Tibial nerve (tissue), 4 donors: ENCODE results near the gene MACF1. TPM values are rescaled to one million over a fixed set of nuclear protein-coding genes. Genes with fewer than 3 reads are reported as not detected.
"Not testable (repeated sequence)": the region's sequence is repeated elsewhere in the genome, so short reads cannot be mapped to it uniquely, and the experiment has no call there.

ENCODE experiments used
- DNase-seq, 2 donors: peaks; one replicate each; pipeline ENCODE4 v3.0.0-alpha.2; 2019; ENCODE audit warnings: low spot score in 2 of 2
- H3K27ac ChIP-seq, 4 donors: fragments of 200-600 bp; sonication (generic) in 3 of 4; one replicate each; pipeline ENCODE4 v1.5.1; 2017 to 2019; ENCODE audit warnings: mild to moderate bottlenecking in 1 of 4
- H3K27me3 ChIP-seq, 2 donors: fragments of 200-600 bp; sonication (generic) in 1 of 2; one replicate each; pipeline versions ENCODE4 v1.5.1 to v1.6.0; 2017 to 2019
- H3K36me3 ChIP-seq, 3 donors: fragments of 200-600 bp; sonication (generic); one replicate each; pipeline ENCODE4 v1.5.1; 2018 to 2019
- H3K4me1 ChIP-seq, 4 donors: fragments of 200-600 bp; sonication (generic) in 3 of 4; one replicate each; pipeline ENCODE4 v1.5.1; 2017 to 2019
- H3K4me3 ChIP-seq, 4 donors: fragments of 200-600 bp; sonication (generic) in 3 of 4; one replicate each; pipeline ENCODE4 v1.5.1; 2017 to 2019; ENCODE audit warnings: mild to moderate bottlenecking in 1 of 4, moderate library complexity in 1 of 4
- H3K9me3 ChIP-seq, 4 donors: fragments of 200-600 bp; sonication (generic) in 3 of 4; one replicate each; pipeline ENCODE4 v1.5.1; 2017 to 2019
- CTCF ChIP-seq, 5 experiments: fragments of 200-600 bp in 3 of 5; fragments of 450-650 bp in 2 of 5; sonication (generic) in 3 of 5; IDR thresholded peaks; one replicate each; pipeline ENCODE4 v1.5.1; 2016 to 2019; ENCODE audit warnings: antibody characterized with exemption in 5 of 5, mild to moderate bottlenecking in 3 of 5, moderate library complexity in 2 of 5
- EP300 ChIP-seq, 2 donors: sonication (generic); formaldehyde crosslinking; IDR thresholded peaks; one replicate each; pipeline ENCODE4 v1.6.1; 2017; ENCODE audit warnings: antibody characterized with exemption in 2 of 2, mild to moderate bottlenecking in 1 of 2
- POLR2A ChIP-seq, 2 donors: fragments of 450-650 bp; IDR thresholded peaks; one replicate each; pipeline ENCODE4 v1.6.1; 2017; ENCODE audit warnings: antibody characterized with exemption in 2 of 2, mild to moderate bottlenecking in 2 of 2, moderate library complexity in 2 of 2
- WGBS, 2 donors: methylation state at CpG; one replicate each; pipeline ENCODE4 v1.1.5; 2018; 5-methylcytosine and 5-hydroxymethylcytosine counted together
- total RNA-seq, 4 donors: library from RNA; depleted of rRNA; stranded (reverse); fragments of >200 nt; gene quantifications; one replicate each; pipeline ENCODE4 v1.1.0, GENCODE V29; 2016

MACF1 gene
- total RNA-seq, 4 donors from 2014 or later = 214 to 296 (median 244) TPM

- H3K9me3 ChIP-seq = no peaks in the 10 kb centered on the region
- H3K27me3 ChIP-seq = no peaks in the 10 kb centered on the region
- peaks cover 8 to 100% (median 53%) of the 10 kb centered on the region in 3 donors for H3K36me3 ChIP-seq
- H3K4me1 ChIP-seq = no peaks in the 10 kb centered on the region
- H3K27ac ChIP-seq = no peak overlapping the region
- no peak overlapping the region for H3K4me3 ChIP-seq
- WGBS, 2 donors = 75 to 76% methylated on average over 8 of the region's 8 CpGs
- TF ChIP-seq POLR2A (IDR thresholded peaks at IDR 0.05) = no peak
- TF ChIP-seq CTCF (IDR thresholded peaks at IDR 0.05) = no peak
- no peak for TF ChIP-seq EP300 (IDR thresholded peaks at IDR 0.05)
- peak; percentile 64 to 88 for DNase-seq
Observed at GRCh38 chr1:39453603-39454002, 249.1 kb downstream of the MACF1 start.

- Histone ChIP-seq H3K9me3 (no peaks in the 10 kb centered on the region), H3K4me3 (no peak overlapping the region), H3K27me3 (no peaks in the 10 kb centered on the region), H3K36me3 (peaks cover 3 to 100% (median 62%) of the 10 kb centered on the region in 3 donors), H3K4me1 (no peaks in the 10 kb centered on the region), H3K27ac (no peak overlapping the region)
- TF ChIP-seq CTCF (IDR thresholded peaks at IDR 0.05) (no peak), POLR2A (IDR thresholded peaks at IDR 0.05) (no peak), EP300 (IDR thresholded peaks at IDR 0.05) (no peak)
- no peak for DNase-seq
- WGBS, 2 donors = 88 to 92% methylated on average over 4 of the region's 4 CpGs
Observed at GRCh38 chr1:39458991-39459390, 254.5 kb downstream of the MACF1 start.

- H3K4me1 ChIP-seq = no peaks in the 10 kb centered on the region
- TF ChIP-seq POLR2A (IDR thresholded peaks at IDR 0.05) = no peak
- TF ChIP-seq EP300 (IDR thresholded peaks at IDR 0.05) = no peak
- no peak for TF ChIP-seq CTCF (IDR thresholded peaks at IDR 0.05)
Observed at GRCh38 chr1:39462074-39462473, 257.6 kb downstream of the MACF1 start.

GRCh38 chr1:39466413-39467107 lies 262.1 kb downstream of the MACF1 start:
- no peak for TF ChIP-seq POLR2A (IDR thresholded peaks at IDR 0.05)
- TF ChIP-seq EP300 (IDR thresholded peaks at IDR 0.05) = no peak
- TF ChIP-seq CTCF (IDR thresholded peaks at IDR 0.05) = no peak
- Histone ChIP-seq H3K36me3 (peaks cover 0 to 98% (median 35%) of the 10 kb centered on the region in 3 donors), H3K4me3 (no peak overlapping the region), H3K27ac (no peak overlapping the region), H3K27me3 (no peaks in the 10 kb centered on the region), H3K9me3 (no peaks in the 10 kb centered on the region), H3K4me1 (no peaks in the 10 kb centered on the region)
- WGBS, 2 donors = 65 to 85% methylated on average over 3 of the region's 3 CpGs
- DNase-seq = no peak

More at GRCh38 chr1:39462074-39462473, 257.6 kb downstream of the MACF1 start:
- Histone ChIP-seq H3K36me3 (peaks cover 0 to 100% (median 41%) of the 10 kb centered on the region in 3 donors), H3K9me3 (no peaks in the 10 kb centered on the region), H3K27ac (no peak overlapping the region), H3K27me3 (no peaks in the 10 kb centered on the region), H3K4me3 (no peak overlapping the region)
- WGBS, 2 donors = 56 to 75% methylated on average over 1 of the region's 1 CpG
- no peak for DNase-seq

GRCh38 chr1:39467108-39467720 lies 262.7 kb downstream of the MACF1 start:
- H3K9me3 ChIP-seq, H3K27ac ChIP-seq, H3K27me3 ChIP-seq, DNase-seq, H3K4me1 ChIP-seq, H3K4me3 ChIP-seq: not testable (repeated sequence)
- WGBS, 2 donors = 61 to 71% methylated on average over 16 of the region's 16 CpGs
- H3K36me3 ChIP-seq = peaks cover 0 to 92% (median 32%) of the 10 kb centered on the region in 3 donors
